ENCODE measurements around the gene TPK1. TPM values are rescaled to one million over a fixed set of nuclear protein-coding genes. Genes with fewer than 3 reads are reported as not detected.
"Not testable (repeated sequence)": the region's sequence is repeated elsewhere in the genome, so short reads cannot be mapped to it uniquely, and the experiment has no call there.

TPK1 gene
- total and polyA plus RNA-seq, 12 donors: 2.9 to 10.8 (median 6.4) TPM

DNA sequence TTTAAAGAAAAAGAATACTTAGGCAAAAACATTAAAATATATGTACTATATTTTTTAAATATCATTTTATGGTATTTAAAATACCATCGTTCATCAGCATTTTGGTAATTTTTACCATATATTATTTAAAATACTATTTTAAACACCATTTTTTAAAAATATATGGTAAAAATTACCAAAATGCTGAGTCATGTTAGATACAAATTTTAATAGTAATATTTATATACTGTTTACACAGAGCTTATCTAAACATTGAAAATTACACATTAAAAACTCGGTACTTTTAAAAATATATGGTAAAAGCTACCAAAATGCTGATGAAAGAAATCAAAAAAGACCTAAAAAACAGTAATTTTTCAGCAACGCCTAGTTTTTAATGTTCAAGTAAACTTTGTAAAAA, 105.6 kb downstream of the TPK1 start:
- no peaks in the 10 kb centered on the region for H3K36me3 ChIP-seq
- WGBS, 2 donors: 91 to 92% methylated on average over 3 of the region's 3 CpGs
- H3K27me3 ChIP-seq: no peaks in the 10 kb centered on the region
- peaks cover 0 to 13% (median 0%) of the 10 kb centered on the region in 9 donors for H3K4me1 ChIP-seq
- H3K4me3 ChIP-seq: no peak overlapping the region
- no peak for DNase-seq
- TF ChIP-seq, protein P1, sequence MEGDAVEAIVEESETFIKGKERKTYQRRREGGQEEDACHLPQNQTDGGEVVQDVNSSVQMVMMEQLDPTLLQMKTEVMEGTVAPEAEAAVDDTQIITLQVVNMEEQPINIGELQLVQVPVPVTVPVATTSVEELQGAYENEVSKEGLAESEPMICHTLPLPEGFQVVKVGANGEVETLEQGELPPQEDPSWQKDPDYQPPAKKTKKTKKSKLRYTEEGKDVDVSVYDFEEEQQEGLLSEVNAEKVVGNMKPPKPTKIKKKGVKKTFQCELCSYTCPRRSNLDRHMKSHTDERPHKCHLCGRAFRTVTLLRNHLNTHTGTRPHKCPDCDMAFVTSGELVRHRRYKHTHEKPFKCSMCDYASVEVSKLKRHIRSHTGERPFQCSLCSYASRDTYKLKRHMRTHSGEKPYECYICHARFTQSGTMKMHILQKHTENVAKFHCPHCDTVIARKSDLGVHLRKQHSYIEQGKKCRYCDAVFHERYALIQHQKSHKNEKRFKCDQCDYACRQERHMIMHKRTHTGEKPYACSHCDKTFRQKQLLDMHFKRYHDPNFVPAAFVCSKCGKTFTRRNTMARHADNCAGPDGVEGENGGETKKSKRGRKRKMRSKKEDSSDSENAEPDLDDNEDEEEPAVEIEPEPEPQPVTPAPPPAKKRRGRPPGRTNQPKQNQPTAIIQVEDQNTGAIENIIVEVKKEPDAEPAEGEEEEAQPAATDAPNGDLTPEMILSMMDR (IDR thresholded peaks at IDR 0.05): no peak
- H3K9me3 ChIP-seq: no peaks in the 10 kb centered on the region
- H3K27ac ChIP-seq: no peak overlapping the region
- intact Hi-C loops (cut with DNase I): loop anchor here in 2 of 10 donors (10.0 kb wide), 1 partner anchor 105 kb away; the partner anchor contains the start of gene TPK1 (in 2 of the 2)
- ATAC-seq: no peak

DNA sequence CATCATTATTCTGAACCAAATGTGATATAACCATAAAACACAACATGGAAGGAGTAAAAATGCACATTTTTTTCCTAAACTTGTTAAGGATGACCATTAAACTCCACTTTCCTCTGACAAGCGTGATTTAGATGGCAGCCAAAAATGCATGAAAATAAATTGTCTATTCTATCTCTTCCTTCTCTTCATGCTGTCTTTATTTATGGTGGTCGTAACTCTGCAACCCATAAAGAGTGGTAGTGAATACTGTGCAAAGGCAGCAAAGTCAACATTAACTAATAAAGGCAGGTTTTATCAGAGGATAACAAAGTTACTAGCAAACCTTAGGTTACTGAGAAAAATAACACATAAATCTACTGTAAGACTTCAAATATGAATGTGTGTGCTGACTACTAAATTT, 106.6 kb downstream of the TPK1 start:
- TF ChIP-seq, protein P1 (IDR thresholded peaks at IDR 0.05): no peak
- Histone ChIP-seq H3K27ac (no peak overlapping the region), H3K27me3 (no peaks in the 10 kb centered on the region), H3K36me3 (no peaks in the 10 kb centered on the region), H3K4me3 (no peak overlapping the region), H3K9me3 (no peaks in the 10 kb centered on the region), H3K4me1 (peaks cover 0 to 13% (median 0%) of the 10 kb centered on the region in 9 donors)
- DNase-seq (no peak), ATAC-seq (no peak)
- intact Hi-C loops (cut with DNase I): no loop called here
- WGBS, 2 donors: 86 to 91% methylated on average over 2 of the region's 2 CpGs

DNA sequence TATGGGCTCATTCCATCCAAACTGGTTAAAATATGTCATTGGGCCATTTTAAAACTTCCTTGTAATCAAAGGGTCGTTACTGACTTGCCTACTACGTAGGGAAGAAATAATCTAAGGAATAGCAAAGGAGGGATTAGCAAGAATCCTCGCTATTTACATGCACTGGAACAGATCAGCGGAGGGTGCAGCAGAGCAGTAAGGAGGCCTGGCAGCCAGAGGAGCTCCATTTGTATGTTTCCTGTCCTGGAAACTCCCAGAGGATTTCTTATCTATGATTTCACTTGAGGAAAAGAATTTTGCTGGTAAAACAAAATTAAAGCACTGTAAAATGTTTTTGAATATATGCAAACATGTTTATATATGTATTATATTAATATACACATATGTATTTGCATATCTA, 107.3 kb downstream of the TPK1 start:
- ATAC-seq (no peak), DNase-seq (no peak)
- intact Hi-C loops (cut with DNase I): no loop called here
- peaks cover 0 to 13% (median 0%) of the 10 kb centered on the region in 9 donors for H3K4me1 ChIP-seq
- no peaks in the 10 kb centered on the region for H3K9me3 ChIP-seq
- no peak overlapping the region for H3K4me3 ChIP-seq
- 47 to 50% methylated on average over 4 of the region's 4 CpGs for WGBS, 2 donors
- TF ChIP-seq, protein P1 (IDR thresholded peaks at IDR 0.05): no peak
- H3K36me3 ChIP-seq: no peaks in the 10 kb centered on the region
- no peaks in the 10 kb centered on the region for H3K27me3 ChIP-seq
- H3K27ac ChIP-seq: no peak overlapping the region

DNA sequence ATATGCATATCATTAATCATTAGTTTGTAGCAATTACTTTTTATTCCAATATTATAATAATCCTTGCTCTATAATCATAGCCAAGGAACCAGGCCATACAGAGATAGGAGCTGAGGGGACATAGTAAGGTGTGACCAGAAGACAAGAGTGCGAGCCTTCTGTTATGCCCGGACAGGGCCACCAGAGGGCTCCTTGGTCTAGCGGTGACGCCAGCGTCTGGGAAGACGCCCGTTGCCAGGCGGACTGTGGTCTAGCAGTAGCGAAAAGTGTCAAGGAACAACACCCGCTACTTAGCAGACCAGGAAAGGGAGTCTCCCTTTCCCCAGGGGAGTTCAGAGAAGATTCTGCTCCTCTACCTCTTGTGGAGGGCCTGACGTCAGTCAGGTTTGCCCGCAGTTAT, 109.0 kb downstream of the TPK1 start:
- H3K27ac ChIP-seq; H3K9me3 ChIP-seq; H3K4me3 ChIP-seq; H3K27me3 ChIP-seq; intact Hi-C loops (cut with DNase I); DNase-seq; H3K36me3 ChIP-seq; ATAC-seq: not testable (repeated sequence)
- peaks cover 0 to 13% (median 0%) of the 10 kb centered on the region in 9 donors for H3K4me1 ChIP-seq
- 90 to 92% methylated on average over 12 of the region's 12 CpGs for WGBS, 2 donors

DNA sequence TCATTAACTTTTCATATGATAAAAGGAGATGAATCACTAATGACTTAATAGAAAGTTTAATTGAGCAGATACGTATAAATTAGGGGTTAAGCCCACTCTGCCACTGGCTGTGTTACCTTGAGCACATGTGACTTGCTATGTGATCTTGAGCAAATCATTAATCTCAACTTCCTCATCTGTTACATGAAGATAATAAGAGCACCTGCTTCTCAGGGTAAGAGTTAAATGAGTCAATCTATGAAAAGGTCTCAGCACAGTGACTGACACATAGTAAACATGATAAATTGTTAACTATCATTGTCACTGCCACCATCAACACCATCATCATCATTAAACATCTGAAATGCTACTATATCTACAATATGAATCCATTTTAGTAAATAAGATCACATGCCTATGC, 110.8 kb downstream of the TPK1 start:
- H3K36me3 ChIP-seq: no peaks in the 10 kb centered on the region
- no peaks in the 10 kb centered on the region for H3K27me3 ChIP-seq
- ATAC-seq: no peak
- H3K4me1 ChIP-seq: peaks cover 0 to 8% (median 0%) of the 10 kb centered on the region in 9 donors
- H3K9me3 ChIP-seq: no peaks in the 10 kb centered on the region
- no peak overlapping the region for H3K27ac ChIP-seq
- 98% methylated on average over 1 of the region's 1 CpG for WGBS, 2 donors
- intact Hi-C loops (cut with DNase I): no loop called here
- no peak overlapping the region for H3K4me3 ChIP-seq
- TF ChIP-seq, protein P1 (IDR thresholded peaks at IDR 0.05): no peak
- no peak for DNase-seq

Measured in heart right ventricle (tissue), 16 donors.